Activated naive CD8-positive, alpha-beta T cell treated with anti-CD3 and anti-CD28 coated beads, Interleukin-2, amount 10 ng/mL, durations not matched to agents 7 days and 5 days (primary cell): ENCODE results near the gene ZNF92. TPM values are rescaled to one million over a fixed set of nuclear protein-coding genes. Genes with fewer than 3 reads are reported as not detected.
"Not testable (repeated sequence)": the region's sequence is repeated elsewhere in the genome, so short reads cannot be mapped to it uniquely, and the experiment has no call there.

Experiments used
- ATAC-seq: fragments of 150-1000 bp; cut with Tn5 transposase; one replicate; pipeline ENCODE4 v1.10.0; 2021; ENCODE audit warnings: low read depth, moderate library complexity
- POLR2A ChIA-PET: fragments of 350-600 bp; sonication (Branson Sonifier 250); formaldehyde crosslinking; loops from one replicate; lab custom pipeline; 2021; ENCODE audit warnings: antibody characterized with exemption; lab: Charles Lee
- DNase-seq: peaks from one replicate; pipeline ENCODE4 v3.0.0; 2021
- H3K27ac Mint-ChIP-seq: one replicate; pipeline ENCODE4 v1.8.0; 2022; ENCODE audit warnings: mild to moderate bottlenecking, mixed read lengths
- H3K27me3 Mint-ChIP-seq: one replicate; pipeline ENCODE4 v1.8.0; 2022; ENCODE audit warnings: mild to moderate bottlenecking, moderate library complexity, mixed read lengths
- H3K36me3 Mint-ChIP-seq: one replicate; pipeline ENCODE4 v1.8.0; 2021; ENCODE audit warnings: mild to moderate bottlenecking, mixed read lengths
- H3K4me1 Mint-ChIP-seq: one replicate; pipeline ENCODE4 v1.8.0; 2021; ENCODE audit warnings: mixed read lengths
- H3K4me3 Mint-ChIP-seq: one replicate; pipeline ENCODE4 v1.8.0; 2022; ENCODE audit warnings: mild to moderate bottlenecking, moderate library complexity, mixed read lengths
- H3K9me3 Mint-ChIP-seq: one replicate; pipeline ENCODE4 v1.8.0; 2021; ENCODE audit warnings: mixed read lengths
- total RNA-seq, 2 experiments: library from RNA; stranded (reverse); gene quantifications; one replicate each; pipeline ENCODE4 v1.2.3, GENCODE V29; 2021

The ZNF92 gene
- total RNA-seq, 2 experiments from 2014 or later, result 25.5 to 26.0 TPM

GRCh38 chr7:65390588-65390987, 16.9 kb downstream of the ZNF92 start:
- Mint-ChIP-seq H3K27me3 (no peaks in the 10 kb centered on the region), H3K4me1 (peaks cover 4% of the 10 kb centered on the region), H3K27ac (no peak overlapping the region), H3K9me3 (peaks cover 7% of the 10 kb centered on the region), H3K36me3 (peaks cover 73% of the 10 kb centered on the region), H3K4me3 (no peak overlapping the region)
- POLR2A ChIA-PET, result interaction anchor here (1.2 kb wide), 1 partner anchor 17 kb away, joined by 4 read pairs; the partner anchor contains the start of gene ZNF92
- ATAC-seq, result no peak
- no peak for DNase-seq

GRCh38 chr7:65397730-65398142, 24.1 kb downstream of the ZNF92 start:
- Mint-ChIP-seq H3K27me3 (no peaks in the 10 kb centered on the region), H3K9me3 (peaks cover 23% of the 10 kb centered on the region), H3K36me3 (peaks cover 67% of the 10 kb centered on the region), H3K4me1 (peaks cover 1% of the 10 kb centered on the region), H3K4me3 (no peak overlapping the region), H3K27ac (no peak overlapping the region)
- ATAC-seq, result no peak
- POLR2A ChIA-PET, result no interaction called here
- DNase-seq, result no peak

DNA sequence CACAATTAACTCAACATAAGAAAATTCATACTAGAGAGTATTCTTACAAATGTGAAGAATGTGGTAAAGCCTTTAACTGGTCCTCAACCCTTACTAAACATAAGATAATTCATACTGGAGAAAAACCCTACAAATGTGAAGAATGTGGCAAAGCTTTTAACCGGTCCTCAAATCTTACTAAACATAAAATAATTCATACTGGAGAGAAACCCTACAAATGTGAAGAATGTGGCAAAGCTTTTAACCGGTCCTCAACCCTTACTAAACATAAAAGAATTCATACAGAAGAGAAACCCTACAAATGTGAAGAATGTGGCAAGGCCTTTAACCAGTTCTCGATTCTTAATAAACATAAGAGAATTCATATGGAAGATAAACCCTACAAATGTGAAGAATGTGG, 25.0 kb downstream of the ZNF92 start:
- ATAC-seq, POLR2A ChIA-PET, H3K4me3 Mint-ChIP-seq, H3K4me1 Mint-ChIP-seq, H3K27me3 Mint-ChIP-seq, DNase-seq, H3K27ac Mint-ChIP-seq: not testable (repeated sequence)
- peaks cover 62% of the 10 kb centered on the region for H3K36me3 Mint-ChIP-seq
- H3K9me3 Mint-ChIP-seq, result peaks cover 24% of the 10 kb centered on the region

DNA sequence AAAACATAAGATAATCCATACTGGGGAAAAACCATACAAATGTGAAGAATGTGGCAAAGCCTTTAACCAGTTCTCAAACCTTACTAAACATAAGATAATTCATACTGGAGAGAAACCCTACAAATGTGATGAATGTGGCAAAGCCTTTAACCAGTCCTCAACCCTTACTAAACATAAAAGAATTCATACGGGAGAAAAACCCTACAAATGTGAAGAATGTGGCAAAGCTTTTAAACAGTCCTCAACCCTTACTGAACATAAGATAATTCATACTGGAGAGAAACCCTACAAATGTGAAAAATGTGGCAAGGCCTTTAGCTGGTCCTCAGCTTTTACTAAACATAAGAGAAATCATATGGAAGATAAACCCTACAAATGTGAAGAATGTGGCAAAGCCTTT, 25.4 kb downstream of the ZNF92 start:
- ATAC-seq, H3K27ac Mint-ChIP-seq, H3K27me3 Mint-ChIP-seq: not testable (repeated sequence)

DNA sequence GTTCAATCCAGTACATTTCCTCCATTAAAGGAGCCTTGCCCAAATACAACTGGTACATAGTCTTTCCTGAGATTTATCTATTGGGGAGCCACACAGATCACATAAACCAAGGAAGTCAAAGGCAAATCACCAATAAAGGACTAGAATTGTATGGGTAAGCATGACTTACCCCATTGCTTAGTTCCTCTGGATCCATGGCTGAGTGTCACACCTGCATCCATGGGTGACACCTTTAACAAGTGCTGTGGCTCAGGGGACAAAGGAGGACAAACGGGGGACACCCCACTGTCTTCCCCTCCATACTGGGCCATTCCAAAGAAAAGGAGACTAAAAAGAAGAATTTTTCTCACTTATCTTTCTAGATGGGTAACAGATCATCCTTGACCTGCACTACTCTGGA, 30.4 kb downstream of the ZNF92 start:
- DNase-seq (no peak), ATAC-seq (no peak)
- Mint-ChIP-seq H3K36me3 (peaks cover 20% of the 10 kb centered on the region), H3K27ac (no peak overlapping the region), H3K4me3 (no peak overlapping the region), H3K9me3 (peaks cover 27% of the 10 kb centered on the region), H3K4me1 (no peaks in the 10 kb centered on the region), H3K27me3 (no peaks in the 10 kb centered on the region)
- POLR2A ChIA-PET, result no interaction called here

More for the DNA sequence above, 25.4 kb downstream of the ZNF92 start:
- H3K4me3 Mint-ChIP-seq, H3K4me1 Mint-ChIP-seq, DNase-seq, POLR2A ChIA-PET: not testable (repeated sequence)
- Mint-ChIP-seq H3K36me3 (peaks cover 62% of the 10 kb centered on the region), H3K9me3 (peaks cover 25% of the 10 kb centered on the region)

- POLR2A ChIA-PET, ATAC-seq, DNase-seq, H3K27me3 Mint-ChIP-seq, H3K27ac Mint-ChIP-seq, H3K4me3 Mint-ChIP-seq, H3K36me3 Mint-ChIP-seq, H3K4me1 Mint-ChIP-seq: not testable (repeated sequence)
- H3K9me3 Mint-ChIP-seq, result peaks cover 16% of the 10 kb centered on the region
Observed at GRCh38 chr7:65406706-65407105, 33.1 kb downstream of the ZNF92 start.

DNA sequence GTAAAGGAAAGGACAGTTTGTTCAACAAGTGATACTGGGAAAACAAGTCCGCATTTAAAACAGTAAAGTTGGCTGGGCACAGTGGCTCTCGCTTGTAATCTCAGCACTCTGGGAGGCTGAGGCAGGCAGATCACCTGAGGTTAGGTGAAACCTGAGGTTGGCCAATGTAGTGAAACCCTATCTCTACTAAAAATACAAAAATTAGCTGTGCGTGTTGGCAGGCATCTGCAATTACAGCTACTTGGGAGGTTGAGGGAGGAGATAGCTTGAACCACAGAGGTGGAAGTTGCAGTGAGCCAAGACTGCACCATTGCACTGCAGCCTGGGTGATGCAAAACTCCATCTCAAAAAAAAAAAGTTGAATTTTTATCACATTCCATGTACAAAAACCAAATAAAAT, 35.7 kb downstream of the ZNF92 start:
- no peaks in the 10 kb centered on the region for H3K36me3 Mint-ChIP-seq
- POLR2A ChIA-PET, result no interaction called here
- H3K4me1 Mint-ChIP-seq, result no peaks in the 10 kb centered on the region
- H3K27ac Mint-ChIP-seq, result no peak overlapping the region
- no peaks in the 10 kb centered on the region for H3K27me3 Mint-ChIP-seq
- peaks cover 11% of the 10 kb centered on the region for H3K9me3 Mint-ChIP-seq
- DNase-seq (no peak), ATAC-seq (no peak)
- no peak overlapping the region for H3K4me3 Mint-ChIP-seq

DNA sequence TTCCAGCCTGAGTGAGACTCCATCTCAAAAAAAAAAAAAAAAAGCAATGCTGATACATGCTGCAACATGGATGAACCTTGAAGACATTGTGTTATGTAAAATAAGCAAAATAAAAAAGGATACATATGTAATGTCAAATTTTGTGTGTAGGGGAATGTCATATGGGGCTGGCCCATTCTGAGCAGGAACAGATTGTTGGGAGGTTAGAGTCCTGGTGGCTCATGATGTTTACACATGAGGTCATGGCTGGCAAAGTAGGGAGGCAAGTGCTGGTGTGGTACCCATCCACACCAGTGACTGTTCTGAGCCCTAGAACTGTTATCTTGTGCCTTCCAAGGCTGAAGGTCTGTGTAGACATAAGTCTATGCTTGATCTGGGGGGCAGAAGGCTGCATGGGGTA, 37.6 kb downstream of the ZNF92 start:
- Mint-ChIP-seq H3K27ac (no peak overlapping the region), H3K4me1 (no peaks in the 10 kb centered on the region), H3K27me3 (no peaks in the 10 kb centered on the region), H3K36me3 (no peaks in the 10 kb centered on the region), H3K4me3 (no peak overlapping the region), H3K9me3 (peaks cover 7% of the 10 kb centered on the region)
- DNase-seq, result no peak
- POLR2A ChIA-PET, result no interaction called here
- no peak for ATAC-seq

- Mint-ChIP-seq H3K27me3 (no peaks in the 10 kb centered on the region), H3K4me3 (no peak overlapping the region), H3K4me1 (no peaks in the 10 kb centered on the region), H3K9me3 (peaks cover 13% of the 10 kb centered on the region), H3K27ac (no peak overlapping the region), H3K36me3 (no peaks in the 10 kb centered on the region)
- ATAC-seq (no peak), DNase-seq (no peak)
- POLR2A ChIA-PET, result no interaction called here
Observed at GRCh38 chr7:65422670-65423069, 49.0 kb downstream of the ZNF92 start.

DNA sequence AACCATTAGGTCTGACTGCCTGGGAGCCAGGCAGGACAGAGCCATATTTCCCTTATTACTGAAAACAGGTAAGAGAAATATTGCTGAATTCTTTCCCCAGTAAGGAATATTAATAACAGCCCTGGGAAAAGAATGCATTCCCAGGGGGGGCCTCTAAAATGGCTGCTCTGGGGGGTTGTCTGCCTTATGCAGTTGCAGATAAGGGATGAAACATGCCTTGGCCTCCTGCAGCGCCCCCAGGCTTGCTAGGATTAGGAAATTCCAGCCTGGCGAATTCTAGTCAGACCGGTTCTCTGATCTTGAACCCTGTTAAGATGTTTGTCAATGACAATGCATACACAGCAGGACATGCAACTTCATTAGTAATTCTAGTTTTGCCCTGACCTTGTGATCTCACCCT, 49.6 kb downstream of the ZNF92 start:
- H3K36me3 Mint-ChIP-seq, H3K27ac Mint-ChIP-seq, DNase-seq, H3K27me3 Mint-ChIP-seq, H3K4me3 Mint-ChIP-seq, ATAC-seq, POLR2A ChIA-PET, H3K4me1 Mint-ChIP-seq: not testable (repeated sequence)
- H3K9me3 Mint-ChIP-seq, result peaks cover 13% of the 10 kb centered on the region

DNA sequence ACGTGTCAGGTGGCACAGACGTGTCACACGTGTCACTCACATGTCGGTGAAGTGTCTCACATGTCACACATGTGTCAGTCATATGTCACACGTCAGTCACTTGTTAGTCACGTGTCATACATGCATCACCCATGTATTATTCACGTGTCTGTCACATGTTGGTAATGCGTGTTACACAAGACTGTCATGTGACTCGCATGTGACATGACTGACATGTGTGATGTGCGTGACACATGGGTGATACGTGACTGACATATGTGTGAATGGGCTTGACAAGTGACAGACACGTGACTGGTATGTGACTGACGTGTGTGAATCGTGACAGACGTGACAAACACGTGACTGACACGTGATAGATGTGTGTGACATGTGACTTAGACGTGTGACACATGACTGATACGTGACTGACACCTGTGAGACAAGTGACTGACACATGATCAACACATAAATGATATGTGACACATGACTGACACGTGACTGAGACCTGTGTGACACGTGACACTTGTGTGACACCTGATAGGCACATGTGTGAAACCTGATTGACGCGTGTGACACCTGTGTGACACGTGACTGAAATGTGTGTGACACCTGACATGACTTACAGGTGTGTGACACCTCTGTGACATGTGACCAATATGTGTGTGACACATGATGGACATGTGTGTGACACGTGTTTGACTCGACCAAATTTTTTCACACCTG, 56.1 kb downstream of the ZNF92 start:
- ATAC-seq (no peak), DNase-seq (no peak)
- Mint-ChIP-seq H3K4me3 (no peak overlapping the region), H3K27me3 (no peaks in the 10 kb centered on the region), H3K9me3 (peaks cover 17% of the 10 kb centered on the region), H3K27ac (no peak overlapping the region), H3K36me3 (no peaks in the 10 kb centered on the region), H3K4me1 (no peaks in the 10 kb centered on the region)
- POLR2A ChIA-PET, result no interaction called here

DNA sequence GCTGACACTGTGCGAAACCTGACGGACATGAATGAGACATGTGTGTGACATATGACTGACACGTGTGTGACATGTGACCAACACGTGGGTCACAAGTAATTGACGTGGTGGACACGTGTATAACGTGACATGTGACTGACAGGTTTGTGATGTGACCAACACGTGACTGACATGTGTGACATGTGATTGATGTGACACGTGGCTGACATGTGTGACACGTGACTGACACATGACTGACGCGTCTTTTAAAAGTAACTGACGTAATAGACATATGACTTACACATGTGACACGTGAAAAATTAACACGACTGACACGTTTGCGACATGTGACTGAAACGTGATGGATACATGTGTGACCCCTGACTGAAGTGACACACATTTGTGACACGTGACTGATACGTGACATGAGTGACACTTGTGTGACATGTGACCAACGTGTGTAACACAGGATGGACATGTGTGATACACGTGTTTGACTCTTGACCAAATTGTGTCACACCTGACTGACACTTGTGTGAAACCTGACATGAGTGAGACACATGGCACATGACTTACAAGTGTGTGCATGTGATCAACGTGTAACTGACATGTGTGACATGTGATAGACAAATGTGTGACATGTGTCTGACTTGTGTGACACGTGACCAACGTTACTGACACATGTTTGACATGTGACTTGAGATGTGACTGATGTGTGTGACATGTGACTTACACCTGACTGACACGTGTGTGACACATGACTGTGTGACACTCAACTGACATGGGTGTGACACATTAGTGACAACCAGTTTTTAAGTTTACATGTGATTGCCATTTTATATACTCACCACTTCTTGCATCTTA, 56.9 kb downstream of the ZNF92 start:
- Mint-ChIP-seq H3K4me1 (no peaks in the 10 kb centered on the region), H3K4me3 (no peak overlapping the region), H3K27me3 (no peaks in the 10 kb centered on the region), H3K36me3 (no peaks in the 10 kb centered on the region), H3K9me3 (peaks cover 14% of the 10 kb centered on the region), H3K27ac (no peak overlapping the region)
- ATAC-seq (no peak), DNase-seq (no peak)
- POLR2A ChIA-PET, result no interaction called here

DNA sequence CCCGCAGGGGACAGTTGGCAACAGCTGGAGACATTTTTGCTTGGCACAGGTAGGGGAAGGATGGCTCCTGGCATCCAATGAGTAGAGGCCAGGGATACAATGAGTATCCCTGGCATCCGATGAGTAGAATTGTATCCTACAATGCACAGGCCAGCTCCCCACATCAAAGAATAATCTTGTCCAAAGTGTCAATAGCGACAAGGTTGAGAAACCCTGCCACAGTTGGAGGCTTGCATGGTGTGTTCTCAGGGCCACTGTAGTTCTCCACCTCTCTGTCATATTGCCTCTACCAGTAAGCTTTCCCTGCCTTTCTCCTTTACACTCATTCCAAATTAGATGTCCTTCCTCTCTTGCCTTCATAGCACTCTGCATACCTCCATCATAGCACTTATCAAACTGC, 60.7 kb downstream of the ZNF92 start:
- no peak for DNase-seq
- no peak for ATAC-seq
- Mint-ChIP-seq H3K9me3 (peaks cover 7% of the 10 kb centered on the region), H3K27ac (no peak overlapping the region), H3K4me1 (no peaks in the 10 kb centered on the region), H3K27me3 (no peaks in the 10 kb centered on the region), H3K36me3 (no peaks in the 10 kb centered on the region), H3K4me3 (no peak overlapping the region)
- POLR2A ChIA-PET, result no interaction called here

DNA sequence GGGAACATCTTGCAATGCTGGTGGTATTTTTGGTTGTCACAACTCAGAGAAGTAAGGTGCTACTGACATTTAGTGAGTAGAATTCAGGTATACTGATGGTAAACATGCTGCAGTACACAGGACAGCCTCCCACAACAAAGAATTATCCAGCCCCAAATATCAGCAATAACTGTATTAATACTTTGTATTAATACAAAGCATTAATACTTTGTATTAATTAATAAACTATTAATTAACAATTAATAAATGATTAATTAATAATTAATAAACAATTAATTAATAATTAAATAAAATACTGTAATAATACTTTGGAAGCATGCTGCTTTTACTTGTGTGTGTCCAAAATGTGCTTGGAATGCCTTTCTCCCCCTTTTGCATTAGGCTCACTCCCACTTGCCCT, 62.5 kb downstream of the ZNF92 start:
- no peak for ATAC-seq
- H3K27ac Mint-ChIP-seq, result no peak overlapping the region
- no peaks in the 10 kb centered on the region for H3K36me3 Mint-ChIP-seq
- DNase-seq, result no peak
- POLR2A ChIA-PET, result no interaction called here
- no peaks in the 10 kb centered on the region for H3K27me3 Mint-ChIP-seq
- H3K9me3 Mint-ChIP-seq, result peaks cover 5% of the 10 kb centered on the region
- no peak overlapping the region for H3K4me3 Mint-ChIP-seq
- H3K4me1 Mint-ChIP-seq, result no peaks in the 10 kb centered on the region
